HL-60 (cell line): ENCODE results near the gene UBE2K.
"Not testable (repeated sequence)": the region's sequence is repeated elsewhere in the genome, so short reads cannot be mapped to it uniquely, and the experiment has no call there.

ENCODE experiments used
- GABPA ChIP-seq: IDR thresholded peaks from 2 replicates; pipeline ENCODE4 v1.6.1; 2012; ENCODE audit warnings: low read depth
- POLR2AphosphoS5 ChIP-seq: IDR thresholded peaks from 2 replicates; pipeline ENCODE4 v1.6.1; 2012; ENCODE audit warnings: low read depth
- REST ChIP-seq: IDR thresholded peaks from 2 replicates; pipeline ENCODE4 v1.6.1; 2012; ENCODE audit warnings: low read depth; ENCODE audit not compliant: insufficient replicate concordance
- SPI1 ChIP-seq: IDR thresholded peaks from 2 replicates; pipeline ENCODE4 v1.6.1; 2012; ENCODE audit warnings: low read depth, mild to moderate bottlenecking, borderline replicate concordance
- TF ChIP-seq, protein P1 (sequence below): IDR thresholded peaks from one replicate; pipeline ENCODE4 v1.5.1; 2011; ENCODE audit warnings: low read length, control low read depth, inconsistent platforms; ENCODE audit not compliant: insufficient read depth

- TF ChIP-seq, protein P1, sequence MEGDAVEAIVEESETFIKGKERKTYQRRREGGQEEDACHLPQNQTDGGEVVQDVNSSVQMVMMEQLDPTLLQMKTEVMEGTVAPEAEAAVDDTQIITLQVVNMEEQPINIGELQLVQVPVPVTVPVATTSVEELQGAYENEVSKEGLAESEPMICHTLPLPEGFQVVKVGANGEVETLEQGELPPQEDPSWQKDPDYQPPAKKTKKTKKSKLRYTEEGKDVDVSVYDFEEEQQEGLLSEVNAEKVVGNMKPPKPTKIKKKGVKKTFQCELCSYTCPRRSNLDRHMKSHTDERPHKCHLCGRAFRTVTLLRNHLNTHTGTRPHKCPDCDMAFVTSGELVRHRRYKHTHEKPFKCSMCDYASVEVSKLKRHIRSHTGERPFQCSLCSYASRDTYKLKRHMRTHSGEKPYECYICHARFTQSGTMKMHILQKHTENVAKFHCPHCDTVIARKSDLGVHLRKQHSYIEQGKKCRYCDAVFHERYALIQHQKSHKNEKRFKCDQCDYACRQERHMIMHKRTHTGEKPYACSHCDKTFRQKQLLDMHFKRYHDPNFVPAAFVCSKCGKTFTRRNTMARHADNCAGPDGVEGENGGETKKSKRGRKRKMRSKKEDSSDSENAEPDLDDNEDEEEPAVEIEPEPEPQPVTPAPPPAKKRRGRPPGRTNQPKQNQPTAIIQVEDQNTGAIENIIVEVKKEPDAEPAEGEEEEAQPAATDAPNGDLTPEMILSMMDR = not testable (repeated sequence)
- not testable (repeated sequence) for TF ChIP-seq SPI1, POLR2AphosphoS5, REST, GABPA
Observed at GRCh38 chr4:39656638-39657037, 41.3 kb upstream of the UBE2K start.
